Activated CD8-positive, alpha-beta memory T cell treated with anti-CD3 and anti-CD28 coated beads, Interleukin-2, amount 50 U/mL, for 24 hours (primary cell): Measurements from ENCODE around the gene HLCS.
"Not testable (repeated sequence)": the region's sequence is repeated elsewhere in the genome, so short reads cannot be mapped to it uniquely, and the experiment has no call there.

ENCODE experiments used
- DNase-seq: peaks from one replicate; pipeline ENCODE4 v3.0.0-alpha.2; 2020; ENCODE audit errors: extremely low read depth

HLCS gene

DNA sequence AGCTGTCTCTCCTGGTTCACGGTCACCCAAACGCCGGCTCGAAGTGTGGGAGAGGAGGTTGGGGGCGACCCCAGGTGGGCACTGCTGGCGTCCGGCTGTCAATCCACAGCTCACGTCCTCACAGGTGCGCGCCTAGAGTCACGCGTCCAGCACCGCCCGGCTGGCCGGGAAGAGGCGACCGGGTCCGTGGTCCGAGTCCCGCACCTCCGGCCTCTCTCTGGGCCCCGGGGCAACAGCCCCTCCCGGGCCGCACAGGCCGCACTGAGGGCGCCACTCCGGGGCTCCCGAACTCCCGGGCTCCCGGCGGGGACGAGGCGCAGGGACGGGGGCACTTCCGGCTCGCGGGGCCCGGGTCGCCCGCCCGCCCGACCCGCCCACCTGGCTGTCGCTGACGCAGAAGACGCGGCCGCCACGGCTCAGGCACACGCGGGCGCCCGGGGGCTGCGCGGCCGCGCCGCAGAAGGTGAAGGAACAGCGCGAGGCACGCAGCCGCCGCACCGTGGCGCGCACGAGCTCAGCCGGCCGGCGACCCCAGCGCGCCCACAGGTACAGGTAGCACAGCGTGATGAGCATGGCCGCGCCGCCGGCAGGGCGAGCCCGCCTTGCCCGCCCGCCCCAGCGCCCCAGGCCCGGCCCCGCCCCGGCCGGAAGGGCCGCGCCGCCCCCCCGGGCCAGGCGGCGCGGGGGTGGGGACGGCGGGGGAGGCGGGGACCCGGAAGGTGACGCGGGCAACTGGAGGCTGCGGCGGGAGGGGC is at the start of gene HLCS:
HLCS (minus strand) TSS at position 604 of the 755 bp plus-strand sequence; CDS start at position 573, 31 bp downstream.
- DNase-seq: peak; percentile 24

DNA sequence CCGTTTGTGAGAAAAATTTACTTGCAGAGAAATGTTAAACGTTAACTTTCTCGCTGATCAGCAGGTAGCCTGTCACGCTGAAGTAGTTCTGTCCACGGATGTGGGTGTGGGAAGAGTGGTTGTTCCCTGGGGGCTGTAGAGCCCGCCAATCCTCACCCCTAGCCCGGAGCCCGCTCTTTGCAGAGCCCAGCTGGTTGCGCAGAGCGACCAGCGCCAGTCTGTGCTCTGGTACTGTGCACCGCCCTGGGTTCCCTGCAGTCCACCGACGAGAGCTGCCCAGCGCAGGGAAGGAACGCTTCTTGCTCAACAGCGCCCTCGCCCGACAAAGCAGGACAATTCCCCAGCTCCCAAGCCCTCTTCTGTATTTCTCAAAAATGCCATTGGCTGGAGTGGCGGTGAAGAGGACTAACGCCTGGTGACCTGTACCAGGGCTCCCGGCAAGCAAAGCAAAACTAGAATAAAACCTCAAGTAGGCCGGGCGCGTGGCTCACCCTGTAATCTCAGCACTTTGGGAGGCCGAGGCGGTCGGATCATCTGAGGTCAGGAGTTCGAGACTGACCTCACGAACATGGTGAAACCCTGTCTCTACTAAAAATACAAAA is 43.4 kb upstream of the HLCS start:
- DNase-seq: peak; percentile 49

DNA sequence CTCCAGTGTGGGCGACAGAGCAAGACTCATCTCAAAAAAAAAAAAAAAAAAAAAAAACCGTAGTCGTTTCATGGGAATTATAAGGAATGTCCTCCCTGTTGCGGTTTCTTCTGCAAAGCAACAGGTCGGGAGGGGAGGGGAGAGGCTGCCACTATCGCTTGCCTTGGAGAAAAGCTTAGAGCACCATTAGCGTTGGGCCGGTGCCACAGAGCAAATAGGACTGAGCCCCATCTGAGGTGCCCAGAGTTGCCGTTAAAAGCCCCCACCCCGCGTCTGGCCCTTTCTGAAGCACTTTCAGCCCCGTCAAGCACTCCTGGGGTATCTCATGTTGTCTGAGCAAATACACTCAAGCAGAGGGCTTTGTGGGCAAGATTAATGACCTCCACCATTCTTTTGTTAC is 42.3 kb upstream of the HLCS start:
- no peak for DNase-seq

DNA sequence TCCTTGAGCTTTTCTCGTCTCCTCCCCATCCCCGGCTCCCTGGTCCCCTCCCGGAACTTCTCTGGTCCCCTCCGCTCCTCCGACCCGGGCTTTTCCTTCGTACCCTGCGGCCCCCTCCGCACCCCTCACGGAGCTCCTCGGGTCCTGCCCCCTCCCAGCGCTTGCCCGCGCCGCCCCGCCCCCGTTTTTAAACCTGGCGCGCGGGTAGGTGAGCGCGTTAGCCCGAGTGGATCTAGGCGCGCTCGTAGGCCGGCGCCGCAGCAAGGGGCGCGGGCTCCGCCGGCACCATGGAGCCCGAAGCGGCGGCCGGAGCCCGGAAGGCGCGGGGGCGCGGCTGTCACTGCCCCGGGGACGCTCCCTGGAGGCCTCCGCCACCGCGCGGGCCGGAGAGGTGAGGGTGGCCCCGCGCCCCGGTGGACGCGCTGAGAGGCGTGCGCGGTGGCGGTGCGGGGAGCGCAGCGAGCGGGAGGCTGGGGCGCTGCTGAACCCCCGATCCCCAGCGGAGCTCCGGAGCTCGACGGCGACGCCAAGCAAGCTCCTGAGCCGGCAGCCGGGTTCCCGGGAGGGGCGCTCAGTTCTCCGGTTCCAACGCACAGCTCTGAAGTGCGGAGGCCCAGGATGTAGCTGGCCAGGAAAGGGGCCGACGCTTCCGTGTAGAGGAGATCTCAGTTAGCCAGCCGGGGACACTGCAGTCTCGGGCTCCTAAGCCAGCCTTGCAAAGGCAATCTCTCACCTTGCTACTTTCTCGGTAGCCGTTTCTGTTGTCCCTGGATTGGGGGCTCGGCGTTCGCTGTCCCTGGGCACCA is 40.2 kb upstream of the HLCS start, which contains the start of gene RIPPLY3:
RIPPLY3 (plus strand) TSS at position 217 of the 806 bp plus-strand sequence; CDS start at position 288, 71 bp downstream.
- no peak for DNase-seq

DNA sequence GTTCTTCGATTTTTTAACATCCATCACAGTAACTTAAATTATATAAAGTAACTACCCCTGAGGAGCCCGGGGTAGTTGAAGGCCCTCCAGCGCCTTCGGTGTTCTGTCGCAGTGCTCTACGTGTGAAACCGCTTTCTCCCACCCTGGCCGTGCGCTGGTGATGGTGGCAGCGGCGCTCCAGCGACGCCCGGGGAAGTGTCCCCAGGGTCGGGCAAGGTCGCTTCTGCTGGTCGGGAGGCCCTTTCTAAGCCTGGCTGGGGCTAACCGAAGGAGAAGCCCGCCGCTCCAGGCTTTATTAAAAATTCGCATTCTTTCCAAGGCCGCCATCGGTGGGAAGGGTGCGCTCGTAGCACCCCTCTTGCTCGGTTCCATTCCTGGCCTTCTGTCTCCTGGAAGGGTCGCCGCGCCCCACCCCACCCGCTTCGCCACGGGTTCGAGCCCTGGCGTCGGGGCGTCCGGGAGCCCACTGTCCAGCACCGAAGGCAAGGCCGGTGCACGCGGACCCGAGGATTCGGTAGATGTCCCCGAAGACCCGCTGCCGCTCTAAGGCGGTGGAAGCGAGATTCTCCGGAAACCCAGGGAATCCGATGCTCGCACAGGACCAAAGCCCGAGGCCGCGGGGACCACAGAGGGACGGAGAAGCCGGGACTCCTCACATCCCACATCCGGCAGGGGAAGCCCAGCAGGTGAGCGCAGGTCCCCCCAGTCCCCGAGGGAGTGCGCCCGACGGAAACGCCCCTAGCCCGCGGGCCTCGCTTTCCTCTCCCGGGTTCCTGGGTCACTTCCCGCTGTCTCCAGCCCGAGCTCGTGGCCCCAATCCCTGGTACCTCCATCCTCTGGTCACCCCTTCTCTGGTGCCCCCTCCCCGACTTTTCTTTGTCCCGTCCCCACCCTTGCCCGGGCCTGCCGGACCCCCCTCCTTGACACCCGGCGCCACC is 39.3 kb upstream of the HLCS start:
- no peak for DNase-seq

DNA sequence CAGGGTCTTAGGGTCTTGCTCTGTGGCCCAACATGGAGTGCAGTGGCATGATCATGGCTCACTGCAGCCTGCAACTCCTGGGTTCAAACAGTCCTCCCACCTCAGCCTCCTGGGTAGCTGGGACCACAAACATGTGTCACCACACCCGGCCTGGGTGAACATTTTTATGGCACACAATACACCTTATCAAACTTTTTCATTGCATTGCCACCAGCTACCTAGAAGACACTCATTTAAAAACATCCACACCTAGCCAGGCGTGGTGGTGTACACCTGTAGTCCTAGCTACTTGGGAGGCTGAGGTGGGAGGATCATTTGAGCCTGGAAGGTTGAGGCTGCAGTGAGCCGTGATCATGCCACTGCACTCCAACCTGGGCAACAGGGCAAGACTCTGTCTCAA is 37.4 kb upstream of the HLCS start:
- DNase-seq: not testable (repeated sequence)

DNA sequence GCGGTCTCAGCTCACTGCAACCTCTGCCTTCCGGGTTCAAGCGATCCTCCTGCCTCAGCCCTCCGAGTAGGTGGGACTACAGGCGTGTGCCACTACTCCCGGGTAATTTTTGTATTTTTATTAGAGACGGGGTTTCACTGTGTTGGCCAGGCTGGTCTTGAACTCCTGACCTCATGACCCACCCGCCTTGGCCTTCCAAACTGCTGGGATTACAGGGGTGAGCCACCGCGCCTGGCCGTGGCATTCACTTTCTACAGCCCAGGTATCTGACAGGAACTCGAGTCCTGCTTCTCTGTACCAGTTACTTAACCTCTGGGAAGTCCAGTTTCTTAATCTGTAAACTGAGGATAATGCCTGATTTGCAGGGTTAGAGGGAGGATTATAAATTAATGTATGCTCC is 36.4 kb upstream of the HLCS start:
- DNase-seq: not testable (repeated sequence)

DNA sequence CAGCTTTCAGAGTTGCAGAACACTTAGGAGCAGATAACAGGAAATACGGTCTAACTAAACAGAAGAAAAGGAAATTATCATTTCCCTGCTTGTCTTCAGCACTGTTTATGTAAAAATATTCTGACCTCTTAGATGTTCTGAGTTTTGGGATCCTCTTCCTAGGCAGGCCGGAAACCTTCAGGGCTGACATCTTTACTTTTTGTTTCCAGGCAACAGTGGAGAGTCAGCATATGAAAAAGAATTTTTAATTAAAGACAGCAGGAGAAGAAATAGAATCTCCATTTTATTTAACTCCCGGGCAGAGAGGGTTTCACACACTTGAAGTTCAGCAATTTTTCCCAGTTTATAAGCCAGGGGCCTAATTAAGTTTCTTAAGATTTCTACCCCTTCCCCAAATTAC is 35.0 kb upstream of the HLCS start:
- no peak for DNase-seq

DNA sequence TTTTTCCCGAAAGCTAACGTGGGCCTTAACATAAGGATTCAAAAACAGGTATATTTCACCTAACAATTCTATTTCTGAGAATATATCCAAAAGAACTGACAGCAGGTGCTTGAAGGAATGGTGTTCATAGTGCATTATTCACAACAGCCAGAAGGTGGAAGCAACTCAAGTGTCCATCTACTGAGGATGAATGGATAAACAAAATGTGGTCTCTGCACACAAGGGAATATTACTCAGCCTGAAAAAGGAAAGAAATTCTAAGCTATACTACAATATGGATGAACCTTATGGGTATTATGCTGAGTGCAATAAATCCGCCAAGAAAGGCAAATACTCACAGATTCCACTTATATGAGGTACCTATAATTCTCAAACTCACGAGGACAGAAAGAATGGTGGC is 33.9 kb upstream of the HLCS start:
- DNase-seq: no peak

DNA sequence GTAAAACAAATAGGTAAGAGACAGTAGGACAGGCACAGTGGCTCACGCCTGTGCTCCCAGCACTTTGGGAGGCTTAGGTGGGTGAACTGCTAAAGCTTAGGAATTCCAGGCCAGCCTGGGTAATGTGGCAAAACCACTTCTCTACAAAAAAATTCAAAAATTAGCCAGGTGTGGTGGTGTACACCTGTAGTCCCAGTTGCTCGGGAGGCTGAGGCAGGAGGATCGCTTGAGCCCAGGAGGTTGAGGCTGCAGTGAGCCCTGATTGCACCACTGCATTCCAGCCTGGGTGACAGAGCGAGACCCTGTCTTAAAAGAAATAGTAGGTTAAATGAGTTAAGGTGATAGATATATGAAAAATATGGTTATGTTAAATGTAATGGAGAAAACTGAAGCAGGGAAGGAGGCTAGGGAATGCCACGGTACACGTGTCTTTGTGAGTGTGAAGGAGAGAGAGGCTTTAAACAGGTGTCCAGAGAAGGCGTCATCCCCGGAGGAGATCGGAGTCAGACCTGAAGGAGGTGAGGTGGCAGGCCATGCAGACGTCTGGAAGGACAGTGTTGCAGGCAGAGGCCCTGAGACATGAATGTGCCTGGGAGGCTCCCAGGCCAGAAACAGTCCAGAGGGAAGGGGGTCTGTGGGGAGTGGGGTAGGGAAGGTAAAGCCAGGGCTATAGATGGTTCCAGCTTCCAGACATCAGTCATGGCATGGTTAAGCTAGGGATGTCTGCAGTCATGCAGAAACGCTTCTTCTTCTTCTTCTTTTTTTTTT is 32.8 kb upstream of the HLCS start:
- DNase-seq: no peak

DNA sequence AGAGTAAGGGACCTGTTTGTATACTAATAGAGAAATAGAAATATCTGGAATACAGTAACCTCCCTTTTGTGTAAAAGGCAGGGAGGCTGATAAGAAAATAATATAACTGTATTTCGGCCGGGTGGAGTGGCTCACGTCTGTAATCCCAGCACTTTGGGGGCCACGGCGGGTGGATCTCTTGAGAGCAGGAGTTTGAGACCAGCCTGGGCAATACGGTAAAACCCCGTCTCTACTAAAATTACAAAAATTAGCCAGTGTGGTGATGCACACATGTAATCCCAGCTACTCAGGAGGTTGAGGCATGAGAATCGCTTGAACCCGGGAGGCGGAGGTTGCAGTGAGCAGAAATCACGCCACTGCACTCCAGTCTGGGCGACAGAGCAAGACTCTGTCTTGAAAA is 28.8 kb upstream of the HLCS start:
- not testable (repeated sequence) for DNase-seq

DNA sequence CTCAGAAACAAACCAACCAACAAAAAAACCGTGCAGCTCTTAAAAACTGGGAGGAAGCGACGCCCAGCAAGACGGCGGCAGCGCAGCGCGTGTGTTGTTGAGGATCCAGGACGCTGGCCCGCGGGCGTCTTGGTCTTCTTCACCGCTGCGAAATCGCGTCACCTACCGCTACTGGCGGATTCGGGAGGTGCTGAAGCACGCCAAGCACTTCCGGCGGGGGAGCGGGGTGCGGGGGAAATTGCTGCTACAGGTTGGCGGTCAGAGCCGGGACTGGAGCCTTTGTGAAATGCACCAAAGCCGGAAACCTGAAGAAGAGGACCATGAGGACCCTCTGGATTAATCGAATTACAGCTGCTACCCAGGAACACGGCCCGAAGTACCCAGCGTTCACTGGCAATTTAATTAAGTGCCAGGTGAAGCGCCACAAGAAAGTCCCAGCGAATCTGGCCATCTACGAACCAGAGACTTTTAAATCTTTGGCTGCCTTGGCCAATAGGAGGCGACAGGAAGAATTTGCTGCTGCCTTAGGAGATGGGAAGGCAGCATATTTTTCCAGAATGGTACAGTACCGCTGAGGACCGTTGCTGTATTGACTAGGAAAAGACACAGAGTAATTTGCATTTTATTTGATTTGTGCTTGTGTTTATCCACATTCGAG is 28.2 kb upstream of the HLCS start:
- no peak for DNase-seq

DNA sequence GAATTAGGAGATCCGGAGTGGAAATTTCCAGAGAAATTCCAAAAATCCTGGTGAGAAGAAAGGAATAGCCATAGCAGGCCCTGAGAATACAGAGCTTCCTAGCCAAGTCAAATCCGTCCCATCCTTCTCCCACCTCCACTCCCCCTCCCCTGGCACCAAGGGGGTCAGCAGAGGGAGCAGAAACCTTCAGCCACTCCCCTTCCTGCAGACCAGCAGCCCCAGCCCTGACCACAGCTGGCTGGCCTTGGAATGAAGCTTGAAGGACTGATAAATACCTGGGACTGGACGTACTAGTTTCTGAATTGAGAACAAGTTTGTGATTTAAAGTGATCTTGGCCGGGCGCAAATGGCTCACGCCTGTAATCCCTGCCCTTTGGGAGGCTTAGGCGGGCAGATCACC is 26.2 kb upstream of the HLCS start:
- DNase-seq: no peak

DNA sequence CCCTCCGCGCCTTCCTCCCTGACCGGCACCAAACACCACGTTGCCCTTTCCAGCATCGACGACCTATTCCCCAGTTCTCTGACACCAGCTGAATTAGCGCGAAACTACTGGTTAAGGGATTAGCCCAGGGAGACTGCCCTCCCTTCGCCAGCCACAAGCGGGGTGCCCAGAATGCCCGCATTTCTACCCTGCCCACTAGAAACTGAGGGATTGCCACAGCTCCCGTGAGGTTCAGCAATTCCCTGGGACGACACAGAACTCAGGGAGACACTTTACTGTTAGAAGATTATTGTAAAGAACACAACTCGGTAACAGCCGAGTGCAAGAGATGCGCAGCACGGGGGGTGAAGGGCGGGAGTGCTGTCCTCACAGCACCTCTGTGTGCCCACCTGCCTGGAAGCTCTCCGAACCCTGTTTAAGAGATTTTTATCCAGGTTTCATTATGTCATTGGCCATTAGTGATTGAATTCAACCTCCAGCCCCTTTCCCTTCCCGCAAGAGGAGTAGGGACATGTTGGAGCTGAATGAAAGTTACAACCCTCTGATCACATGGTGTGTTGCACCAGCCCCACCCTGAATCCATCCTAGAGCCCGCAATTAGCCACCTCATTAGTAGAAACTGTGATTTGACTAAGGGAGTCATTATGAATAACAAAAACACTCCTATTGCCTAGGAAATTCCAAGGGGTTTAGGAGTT is 24.2 kb upstream of the HLCS start:
- no peak for DNase-seq

DNA sequence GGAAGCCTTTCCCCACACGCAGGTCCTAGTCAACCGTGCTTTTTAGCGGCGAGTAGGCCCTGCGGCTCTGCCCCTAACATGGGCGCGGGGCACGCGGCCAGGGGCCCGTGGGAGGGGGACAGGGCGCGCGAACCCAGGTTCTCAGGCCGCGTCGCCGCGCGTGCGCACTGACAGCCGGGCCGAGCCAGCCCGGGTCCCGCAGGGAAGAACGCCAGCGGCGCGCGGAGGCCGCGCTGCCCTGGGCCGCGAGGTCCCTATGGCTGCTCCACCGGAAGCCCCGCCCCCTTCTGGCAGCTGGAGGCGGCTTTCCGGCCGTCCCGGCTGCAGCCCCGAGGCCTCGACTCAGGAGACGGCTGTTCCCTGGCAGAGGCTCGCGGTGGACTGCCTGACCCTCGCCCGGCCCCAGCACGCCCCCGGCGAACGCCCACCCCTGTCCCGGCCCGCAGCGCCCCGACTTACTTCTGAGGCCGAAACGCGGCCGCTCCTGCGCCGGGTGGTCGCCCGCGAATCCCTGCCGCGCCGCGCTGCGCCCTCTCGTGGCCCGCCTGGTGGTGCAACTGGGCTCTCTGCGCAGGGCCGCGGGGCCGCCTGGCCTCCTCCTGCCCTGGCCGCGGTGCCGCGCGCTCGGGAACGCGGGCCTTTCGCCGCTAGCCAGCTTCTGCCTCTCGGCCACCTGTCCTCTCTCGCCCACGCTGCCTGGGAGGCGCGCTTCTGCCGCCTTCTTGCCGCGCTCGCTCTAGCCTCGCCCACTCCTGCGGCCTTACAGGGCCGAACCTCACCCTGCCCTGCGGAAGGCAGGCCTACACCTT is 23.4 kb upstream of the HLCS start:
- DNase-seq: peak; percentile 70

DNA sequence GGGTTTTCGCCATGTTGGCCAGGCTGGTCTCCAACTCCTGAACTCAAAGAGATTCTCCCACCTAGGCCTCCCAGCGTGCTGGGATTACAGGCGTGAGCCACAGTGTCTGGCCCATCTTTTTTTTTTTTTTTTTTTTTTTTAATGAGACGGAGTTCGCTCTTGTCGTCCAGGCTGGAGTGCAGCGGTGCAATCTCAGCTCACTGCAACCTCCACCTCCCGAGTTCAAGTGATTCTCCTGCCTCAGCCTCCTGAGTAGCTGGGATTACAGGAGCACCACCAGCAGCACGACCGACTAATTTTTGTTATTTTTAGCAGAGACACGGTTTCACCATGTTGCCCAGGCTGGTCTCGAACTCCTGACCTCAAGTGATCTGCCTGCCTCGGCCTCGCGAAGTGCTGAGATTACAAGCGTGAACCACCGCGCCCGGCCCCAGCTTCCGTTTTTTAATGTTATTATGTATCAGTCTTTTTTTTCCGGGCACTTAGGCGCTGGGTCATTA is 22.8 kb upstream of the HLCS start:
- not testable (repeated sequence) for DNase-seq

DNA sequence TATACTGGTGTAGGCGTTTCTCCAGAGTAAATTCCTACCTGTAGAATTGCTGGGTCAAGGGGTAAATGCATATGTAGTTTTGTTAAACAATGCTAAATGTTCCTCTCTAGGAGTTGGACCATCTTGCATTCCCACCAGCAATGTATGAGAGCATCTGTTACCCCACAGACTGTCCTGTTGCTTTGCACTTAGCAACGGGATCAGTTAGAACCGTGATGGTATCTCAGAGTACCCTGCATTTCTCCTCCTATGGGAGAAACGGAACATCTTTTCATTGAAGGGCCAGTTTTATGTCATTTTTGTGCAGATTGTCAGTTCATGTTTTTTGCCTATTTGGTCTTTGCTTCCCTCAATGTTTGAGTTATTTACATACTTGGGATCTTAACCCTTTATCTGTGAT is 22.1 kb upstream of the HLCS start:
- DNase-seq: no peak

DNA sequence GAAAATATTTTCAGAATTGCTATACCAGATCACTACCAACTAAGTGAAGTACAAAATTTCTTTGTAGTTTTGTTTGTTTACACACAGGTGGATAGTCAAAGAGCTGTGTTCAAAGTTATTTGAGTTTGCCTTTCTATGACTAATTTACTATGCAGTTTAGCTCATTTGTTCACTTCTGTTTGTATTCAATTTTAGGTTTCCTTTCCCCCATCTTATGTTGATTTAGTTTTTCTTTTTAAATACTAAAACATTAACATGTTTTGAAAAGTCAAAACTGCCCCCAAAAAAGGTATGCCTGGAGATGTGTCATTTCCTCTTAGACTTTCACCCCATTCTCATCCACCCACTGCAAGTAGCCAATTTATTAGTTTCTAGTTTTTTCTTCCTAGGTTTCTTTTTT is 21.4 kb upstream of the HLCS start:
- no peak for DNase-seq
